ENCODE data around the gene NFASC. TPM values are rescaled to one million over a fixed set of nuclear protein-coding genes. Genes with fewer than 3 reads are reported as not detected.

Gene NFASC
- total and polyA plus RNA-seq, 2 experiments from 2014 or later = 46.3 to 54.7 TPM

DNA sequence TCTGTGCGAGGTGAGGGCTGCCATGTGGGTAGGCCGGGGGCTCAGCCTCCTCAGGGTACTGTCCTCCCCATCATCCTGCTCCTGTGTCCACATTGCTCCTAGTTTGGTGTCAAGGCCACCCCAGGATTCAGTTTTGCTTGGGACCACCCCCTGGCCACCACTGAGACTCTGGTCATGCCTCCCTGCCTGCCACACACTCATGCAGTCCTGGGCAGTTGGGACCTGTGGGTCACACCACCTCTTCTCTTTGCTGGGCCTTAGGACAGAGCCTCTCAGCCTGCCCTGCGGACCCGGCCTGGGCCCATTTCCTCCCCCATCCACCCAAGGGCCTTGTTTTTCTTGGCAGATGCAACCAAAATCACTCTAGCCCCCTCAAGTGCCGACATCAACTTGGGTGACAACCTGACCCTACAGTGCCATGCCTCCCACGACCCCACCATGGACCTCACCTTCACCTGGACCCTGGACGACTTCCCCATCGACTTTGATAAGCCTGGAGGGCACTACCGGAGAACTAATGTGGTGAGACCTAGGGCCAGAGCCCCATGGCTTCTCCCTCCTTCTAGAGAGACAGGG lies 194.2 kb downstream of the NFASC start:
- Histone ChIP-seq H3K9me2 (ENCODE audit: insufficient read depth) (no peaks in the 10 kb centered on the region), H3K4me1 (ENCODE audit: insufficient read depth) (peaks cover 5% of the 10 kb centered on the region; the same call in 1 of the 2 replicates), H3F3A (ENCODE audit: insufficient read depth) (no peaks in the 10 kb centered on the region), H2AFZ (no peak overlapping the region), H3K79me2 (ENCODE audit: insufficient read depth) (no peaks in the 10 kb centered on the region), H3K4me3 (no peak overlapping the region), H3K27me3 (replicated peaks; ENCODE audit: insufficient read depth) (no peaks in the 10 kb centered on the region), H3K27ac (no peak overlapping the region), H3K9me3 (ENCODE audit: low read depth) (no peaks in the 10 kb centered on the region), H4K20me1 (ENCODE audit: insufficient read depth) (no peaks in the 10 kb centered on the region), H3K9ac (no peak overlapping the region), H3K4me2 (ENCODE audit: unreplicated experiment) (no peak overlapping the region), H3K36me3 (ENCODE audit: low read depth) (no peaks in the 10 kb centered on the region)
- TF ChIP-seq EZH2phosphoT487 (IDR thresholded peaks at IDR 0.05; ENCODE audit: insufficient read depth, low read depth) (no peak), EZH2 (IDR thresholded peaks at IDR 0.05; ENCODE audit: insufficient read depth, poor library complexity, severe bottlenecking) (no peak)
- WGBS, 2 experiments (ENCODE audit: low coverage in 1 of 2, low lambda C conversion rate in 2 of 2, missing lambda C conversion rate in 2 of 2) = 82 to 92% methylated on average over 8 to 9 of the region's 9 CpGs
- in situ Hi-C loops (cut with MboI) = no loop called here
- no peak for DNase-seq

- H3K4me1 ChIP-seq (ENCODE audit: insufficient read depth) = peaks cover 5% of the 10 kb centered on the region; the same call in 1 of the 2 replicates
- H3K27ac ChIP-seq = no peak overlapping the region
- H3K36me3 ChIP-seq (ENCODE audit: low read depth) = no peaks in the 10 kb centered on the region
- no peaks in the 10 kb centered on the region for H3K79me2 ChIP-seq (ENCODE audit: insufficient read depth)
- no peak overlapping the region for H3K9ac ChIP-seq
- H3K4me3 ChIP-seq = no peak overlapping the region
- in situ Hi-C loops (cut with MboI) = no loop called here
- DNase-seq = no peak
- no peaks in the 10 kb centered on the region for H4K20me1 ChIP-seq (ENCODE audit: insufficient read depth)
- H3K27me3 ChIP-seq (replicated peaks; ENCODE audit: insufficient read depth) = no peaks in the 10 kb centered on the region
- no peaks in the 10 kb centered on the region for H3K9me3 ChIP-seq (ENCODE audit: low read depth)
- H2AFZ ChIP-seq = no peak overlapping the region
- no peaks in the 10 kb centered on the region for H3F3A ChIP-seq (ENCODE audit: insufficient read depth)
- WGBS, 2 experiments (ENCODE audit: low coverage in 1 of 2, low lambda C conversion rate in 2 of 2, missing lambda C conversion rate in 2 of 2) = 81 to 83% methylated on average over 14 of the region's 14 CpGs
- no peaks in the 10 kb centered on the region for H3K9me2 ChIP-seq (ENCODE audit: insufficient read depth)
- TF ChIP-seq EZH2phosphoT487 (IDR thresholded peaks at IDR 0.05; ENCODE audit: insufficient read depth, low read depth) (no peak), EZH2 (IDR thresholded peaks at IDR 0.05; ENCODE audit: insufficient read depth, poor library complexity, severe bottlenecking) (no peak)
- no peak overlapping the region for H3K4me2 ChIP-seq (ENCODE audit: unreplicated experiment)
Measured at GRCh38 chr1:205065666-205066065, 195.0 kb downstream of the NFASC start.

- in situ Hi-C loops (cut with MboI) = no loop called here
- H3K9ac ChIP-seq = no peak overlapping the region
- no peak for DNase-seq
Measured at GRCh38 chr1:205066141-205066818, 195.6 kb downstream of the NFASC start.

DNA sequence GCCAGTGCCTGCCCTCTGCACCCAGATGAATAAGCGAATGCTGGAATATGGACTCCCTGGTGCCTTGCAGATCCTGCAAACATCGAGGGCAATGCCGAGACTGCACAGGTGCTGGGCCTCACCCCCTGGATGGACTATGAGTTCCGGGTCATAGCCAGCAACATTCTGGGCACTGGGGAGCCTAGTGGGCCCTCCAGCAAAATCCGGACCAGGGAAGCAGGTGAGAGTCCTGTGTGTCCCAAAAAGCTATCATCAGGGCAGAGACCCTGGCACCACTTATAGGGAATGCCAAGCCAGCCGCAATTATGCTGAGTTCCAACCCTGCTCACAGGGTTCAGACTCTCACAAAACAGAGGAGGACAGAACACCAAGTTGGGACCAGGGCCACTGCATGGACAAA lies 196.4 kb downstream of the NFASC start:
- in situ Hi-C loops (cut with MboI) = no loop called here
- no peaks in the 10 kb centered on the region for H3K36me3 ChIP-seq (ENCODE audit: low read depth)
- WGBS, 2 experiments (ENCODE audit: low coverage in 1 of 2, low lambda C conversion rate in 2 of 2, missing lambda C conversion rate in 2 of 2) = 85 to 87% methylated on average over 6 of the region's 6 CpGs

More at GRCh38 chr1:205066141-205066818, 195.6 kb downstream of the NFASC start:
- no peaks in the 10 kb centered on the region for H3K79me2 ChIP-seq (ENCODE audit: insufficient read depth)
- TF ChIP-seq EZH2phosphoT487 (IDR thresholded peaks at IDR 0.05; ENCODE audit: insufficient read depth, low read depth) (no peak), EZH2 (IDR thresholded peaks at IDR 0.05; ENCODE audit: insufficient read depth, poor library complexity, severe bottlenecking) (no peak)
- no peaks in the 10 kb centered on the region for H3F3A ChIP-seq (ENCODE audit: insufficient read depth)
- H3K9me3 ChIP-seq (ENCODE audit: low read depth) = no peaks in the 10 kb centered on the region
- 77 to 78% methylated on average over 13 of the region's 13 CpGs for WGBS, 2 experiments (ENCODE audit: low coverage in 1 of 2, low lambda C conversion rate in 2 of 2, missing lambda C conversion rate in 2 of 2)
- H3K9me2 ChIP-seq (ENCODE audit: insufficient read depth) = no peaks in the 10 kb centered on the region
- no peak overlapping the region for H3K4me2 ChIP-seq (ENCODE audit: unreplicated experiment)
- H3K4me1 ChIP-seq (ENCODE audit: insufficient read depth) = peaks cover 5% of the 10 kb centered on the region; the same call in 1 of the 2 replicates
- H3K36me3 ChIP-seq (ENCODE audit: low read depth) = no peaks in the 10 kb centered on the region
- no peak overlapping the region for H3K4me3 ChIP-seq
- no peak overlapping the region for H2AFZ ChIP-seq
- H3K27me3 ChIP-seq (replicated peaks; ENCODE audit: insufficient read depth) = no peaks in the 10 kb centered on the region
- H4K20me1 ChIP-seq (ENCODE audit: insufficient read depth) = no peaks in the 10 kb centered on the region
- H3K27ac ChIP-seq = no peak overlapping the region

More for the DNA sequence above, 196.4 kb downstream of the NFASC start:
- H3K4me1 ChIP-seq (ENCODE audit: insufficient read depth) = peaks cover 5% of the 10 kb centered on the region; the same call in 1 of the 2 replicates
- no peak overlapping the region for H2AFZ ChIP-seq
- no peaks in the 10 kb centered on the region for H3K79me2 ChIP-seq (ENCODE audit: insufficient read depth)
- H3K9me2 ChIP-seq (ENCODE audit: insufficient read depth) = no peaks in the 10 kb centered on the region
- no peaks in the 10 kb centered on the region for H3F3A ChIP-seq (ENCODE audit: insufficient read depth)
- no peak overlapping the region for H3K4me2 ChIP-seq (ENCODE audit: unreplicated experiment)
- H3K9me3 ChIP-seq (ENCODE audit: low read depth) = no peaks in the 10 kb centered on the region
- H4K20me1 ChIP-seq (ENCODE audit: insufficient read depth) = no peaks in the 10 kb centered on the region
- no peak overlapping the region for H3K27ac ChIP-seq
- no peak overlapping the region for H3K9ac ChIP-seq
- TF ChIP-seq EZH2phosphoT487 (IDR thresholded peaks at IDR 0.05; ENCODE audit: insufficient read depth, low read depth) (no peak), EZH2 (IDR thresholded peaks at IDR 0.05; ENCODE audit: insufficient read depth, poor library complexity, severe bottlenecking) (no peak)
- H3K4me3 ChIP-seq = no peak overlapping the region
- DNase-seq = no peak
- no peaks in the 10 kb centered on the region for H3K27me3 ChIP-seq (replicated peaks; ENCODE audit: insufficient read depth)

Data from GM23248 (cell line).